ENCODE results near the gene OSBP2. TPM values are rescaled to one million over a fixed set of nuclear protein-coding genes. Genes with fewer than 3 reads are reported as not detected.
A peak's percentile ranks its signal among the peaks of the same experiment; 100 is the strongest.

OSBP2 gene
- total RNA-seq, 4 donors from 2014 or later, result 3.7 to 8.7 (median 4.7) TPM

DNA sequence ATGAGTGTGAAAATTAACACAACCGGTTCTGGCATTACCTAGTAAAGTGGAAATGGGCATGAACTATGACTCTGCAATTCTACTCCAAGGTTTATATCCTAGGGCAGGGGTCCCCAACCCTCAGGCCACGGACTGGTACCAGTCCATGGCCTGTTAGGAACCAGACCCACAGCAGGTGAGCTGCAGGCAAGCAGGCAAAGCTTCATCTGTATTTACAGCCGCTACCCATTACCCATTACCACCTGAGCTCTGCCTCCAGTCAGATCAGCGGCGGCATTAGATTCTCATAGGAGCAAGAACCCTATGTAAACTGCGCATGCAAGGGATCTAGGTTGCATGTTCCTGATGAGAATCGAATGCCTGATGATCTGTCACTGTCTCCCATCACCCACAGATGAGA lies 224.1 kb downstream of the OSBP2 start:
- H3K27me3 ChIP-seq, result no peaks in the 10 kb centered on the region
- peak in 1 of 3 donors; percentile 22 for DNase-seq
- TF ChIP-seq, protein P1, sequence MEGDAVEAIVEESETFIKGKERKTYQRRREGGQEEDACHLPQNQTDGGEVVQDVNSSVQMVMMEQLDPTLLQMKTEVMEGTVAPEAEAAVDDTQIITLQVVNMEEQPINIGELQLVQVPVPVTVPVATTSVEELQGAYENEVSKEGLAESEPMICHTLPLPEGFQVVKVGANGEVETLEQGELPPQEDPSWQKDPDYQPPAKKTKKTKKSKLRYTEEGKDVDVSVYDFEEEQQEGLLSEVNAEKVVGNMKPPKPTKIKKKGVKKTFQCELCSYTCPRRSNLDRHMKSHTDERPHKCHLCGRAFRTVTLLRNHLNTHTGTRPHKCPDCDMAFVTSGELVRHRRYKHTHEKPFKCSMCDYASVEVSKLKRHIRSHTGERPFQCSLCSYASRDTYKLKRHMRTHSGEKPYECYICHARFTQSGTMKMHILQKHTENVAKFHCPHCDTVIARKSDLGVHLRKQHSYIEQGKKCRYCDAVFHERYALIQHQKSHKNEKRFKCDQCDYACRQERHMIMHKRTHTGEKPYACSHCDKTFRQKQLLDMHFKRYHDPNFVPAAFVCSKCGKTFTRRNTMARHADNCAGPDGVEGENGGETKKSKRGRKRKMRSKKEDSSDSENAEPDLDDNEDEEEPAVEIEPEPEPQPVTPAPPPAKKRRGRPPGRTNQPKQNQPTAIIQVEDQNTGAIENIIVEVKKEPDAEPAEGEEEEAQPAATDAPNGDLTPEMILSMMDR (IDR thresholded peaks at IDR 0.05), result no peak
- TF ChIP-seq POLR2A (IDR thresholded peaks at IDR 0.05), result no peak
- peaks cover 0 to 7% (median 2%) of the 10 kb centered on the region in 4 donors for H3K4me1 ChIP-seq
- no peaks in the 10 kb centered on the region for H3K36me3 ChIP-seq
- no peak overlapping the region for H3K4me3 ChIP-seq
- peaks cover 0 to 6% (median 0%) of the 10 kb centered on the region in 4 donors for H3K9me3 ChIP-seq
- H3K27ac ChIP-seq, result no peak overlapping the region

DNA sequence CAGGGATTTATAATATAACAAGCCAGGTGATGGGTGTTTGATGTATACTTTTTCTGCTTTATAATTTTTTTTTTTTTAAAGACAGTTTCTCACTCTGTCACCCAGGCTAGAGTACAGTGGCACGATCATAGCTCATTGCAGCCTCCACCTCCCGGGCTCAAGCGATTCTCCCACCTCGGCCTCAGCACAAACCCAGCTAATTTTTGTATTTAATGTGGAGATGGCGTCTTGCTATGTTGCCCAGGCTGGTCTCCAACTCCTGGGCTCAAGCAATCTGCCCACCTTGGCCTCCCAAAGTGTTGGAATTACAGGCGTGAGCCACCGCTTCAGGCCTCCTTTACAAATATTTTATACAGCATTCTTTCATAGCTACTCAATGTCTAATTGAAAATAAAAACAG lies 225.3 kb downstream of the OSBP2 start:
- no peak overlapping the region for H3K27ac ChIP-seq
- DNase-seq, result peak in 2 of 3 donors; percentile 8 to 38
- no peak for TF ChIP-seq POLR2A (IDR thresholded peaks at IDR 0.05)
- TF ChIP-seq, protein P1 (IDR thresholded peaks at IDR 0.05), result no peak

DNA sequence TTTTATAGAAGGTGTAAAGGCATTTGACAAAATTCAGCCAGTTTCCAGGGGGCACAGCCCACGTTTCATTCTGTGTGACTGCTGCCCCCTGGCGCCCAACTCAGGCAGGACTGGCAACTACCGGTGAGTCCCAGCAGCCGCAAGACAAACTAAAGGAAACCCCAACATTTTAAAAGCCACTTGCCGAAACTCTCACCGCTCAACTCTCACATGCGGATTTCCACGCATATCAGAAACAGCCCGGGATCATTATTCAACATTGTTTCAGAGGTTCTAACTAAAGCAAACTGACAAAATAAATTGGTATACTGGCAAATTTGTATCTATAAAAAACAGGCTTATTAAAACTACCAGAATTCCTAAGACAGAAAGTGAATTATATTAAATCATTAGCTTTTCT lies 225.7 kb downstream of the OSBP2 start:
- Histone ChIP-seq H3K4me1 (peaks cover 0 to 7% (median 2%) of the 10 kb centered on the region in 4 donors), H3K27ac (no peak overlapping the region), H3K36me3 (peaks cover 0 to 4% (median 0%) of the 10 kb centered on the region in 3 donors), H3K27me3 (no peaks in the 10 kb centered on the region), H3K4me3 (peak overlapping the region in 1 of 4 donors; percentile 4), H3K9me3 (peaks cover 0 to 6% (median 0%) of the 10 kb centered on the region in 4 donors)
- TF ChIP-seq, protein P1 (IDR thresholded peaks at IDR 0.05), result peak; percentile 79 to 95 (median 85)
- no peak for TF ChIP-seq POLR2A (IDR thresholded peaks at IDR 0.05)
- DNase-seq, result peak; percentile 84 to 91 (median 87)

More for the DNA sequence above, 225.3 kb downstream of the OSBP2 start:
- no peaks in the 10 kb centered on the region for H3K27me3 ChIP-seq
- H3K9me3 ChIP-seq, result peaks cover 0 to 6% (median 0%) of the 10 kb centered on the region in 4 donors
- no peaks in the 10 kb centered on the region for H3K36me3 ChIP-seq
- peaks cover 0 to 7% (median 2%) of the 10 kb centered on the region in 4 donors for H3K4me1 ChIP-seq
- no peak overlapping the region for H3K4me3 ChIP-seq

DNA sequence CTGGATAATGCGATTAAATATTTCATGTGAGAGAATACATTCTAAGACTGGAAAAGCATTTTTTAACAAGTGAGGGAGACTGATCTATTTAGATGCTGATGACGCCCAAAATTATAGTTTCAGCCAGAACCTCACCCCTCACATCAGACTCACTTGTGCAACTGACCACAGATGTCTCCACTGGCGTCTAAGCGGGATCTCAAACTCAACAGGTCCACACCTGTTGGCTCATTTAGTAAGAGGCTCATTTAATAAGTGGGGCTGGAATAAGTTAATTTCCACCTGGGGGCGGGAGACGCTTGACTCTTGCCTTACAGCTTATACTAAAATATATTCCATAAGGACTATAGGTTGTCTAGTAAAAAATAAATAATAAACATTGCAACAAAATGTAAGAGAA lies 226.4 kb downstream of the OSBP2 start:
- TF ChIP-seq POLR2A (IDR thresholded peaks at IDR 0.05), result no peak
- TF ChIP-seq, protein P1 (IDR thresholded peaks at IDR 0.05), result no peak
- Histone ChIP-seq H3K4me3 (peak overlapping the region in 2 of 4 donors; percentile 34 to 44), H3K4me1 (peaks cover 0 to 7% (median 2%) of the 10 kb centered on the region in 4 donors), H3K36me3 (peaks cover 0 to 11% (median 0%) of the 10 kb centered on the region in 3 donors), H3K27me3 (no peaks in the 10 kb centered on the region), H3K9me3 (peaks cover 0 to 2% (median 0%) of the 10 kb centered on the region in 4 donors), H3K27ac (no peak overlapping the region)
- DNase-seq, result peak in 2 of 3 donors; percentile 12 to 38

DNA sequence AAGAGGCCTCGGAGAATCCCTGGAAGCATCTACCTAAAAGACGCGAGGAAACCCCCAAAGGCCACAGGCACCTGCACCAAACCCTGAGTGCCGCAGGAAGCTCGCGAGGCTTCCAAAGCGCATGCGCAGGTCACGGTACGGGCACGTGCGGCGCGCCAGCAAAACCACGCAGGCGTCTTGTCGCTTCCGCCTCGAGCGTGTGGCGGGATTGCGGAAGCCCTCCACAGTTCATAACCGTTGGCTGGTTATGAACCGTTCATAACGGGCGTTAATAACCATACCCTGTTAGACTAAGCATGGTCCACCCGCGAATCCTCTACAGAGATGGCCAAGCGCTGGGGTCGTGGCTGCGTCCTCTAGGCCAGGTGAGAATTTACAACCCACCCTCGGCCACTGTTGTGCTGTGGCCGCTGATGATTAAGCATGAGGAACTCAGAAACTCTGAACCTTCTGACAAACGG lies 227.5 kb downstream of the OSBP2 start:
- peak; percentile 59 to 83 (median 79) for DNase-seq

More for the DNA sequence above, 227.5 kb downstream of the OSBP2 start:
- peak overlapping the region; percentile 30 to 44 (median 36) for H3K4me3 ChIP-seq
- H3K36me3 ChIP-seq, result peaks cover 0 to 14% (median 0%) of the 10 kb centered on the region in 3 donors
- peaks cover 0 to 7% (median 2%) of the 10 kb centered on the region in 4 donors for H3K4me1 ChIP-seq
- no peaks in the 10 kb centered on the region for H3K27me3 ChIP-seq
- TF ChIP-seq, protein P1 (IDR thresholded peaks at IDR 0.05), result no peak
- TF ChIP-seq POLR2A (IDR thresholded peaks at IDR 0.05), result peak in 1 of 2 donors; percentile 8
- peak overlapping the region; percentile 16 to 62 (median 36) for H3K27ac ChIP-seq
- no peaks in the 10 kb centered on the region for H3K9me3 ChIP-seq
